Parathyroid adenoma (tissue), 2 donors: Measurements from ENCODE around the gene NME9.

Experiments used
- H2AFZ ChIP-seq: fragments of 300-600 bp; sonication (generic); one replicate; pipeline ENCODE4 v1.7.0; 2017; ENCODE audit warnings: antibody characterized with exemption, mild to moderate bottlenecking
- H3K27ac ChIP-seq: fragments of 300-600 bp; sonication (generic); one replicate; pipeline ENCODE4 v1.7.0; 2017
- H3K27me3 ChIP-seq: fragments of 300-600 bp; sonication (generic); one replicate; pipeline ENCODE4 v1.7.0; 2017; ENCODE audit warnings: low read length; ENCODE audit not compliant: control insufficient read depth, insufficient read depth
- H3K36me3 ChIP-seq: fragments of 300-600 bp; sonication (generic); one replicate; pipeline ENCODE4 v1.7.0; 2017; ENCODE audit warnings: low read length; ENCODE audit not compliant: control insufficient read depth, insufficient read depth
- H3K4me1 ChIP-seq: fragments of 300-600 bp; sonication (generic); one replicate; pipeline ENCODE4 v1.7.0; 2017; ENCODE audit warnings: control low read depth
- H3K4me2 ChIP-seq: fragments of 300-600 bp; sonication (generic); one replicate; pipeline ENCODE4 v1.7.0; 2017; ENCODE audit warnings: low read length
- H3K4me3 ChIP-seq: fragments of 300-600 bp; sonication (generic); one replicate; pipeline ENCODE4 v1.7.0; 2017; ENCODE audit warnings: low read depth, low read length
- H3K79me2 ChIP-seq: fragments of 300-600 bp; sonication (generic); one replicate; pipeline ENCODE4 v1.7.0; 2017; ENCODE audit warnings: control low read depth
- H3K9ac ChIP-seq: fragments of 300-600 bp; sonication (generic); one replicate; pipeline ENCODE4 v1.7.0; 2017; ENCODE audit warnings: mild to moderate bottlenecking
- H3K9me3 ChIP-seq: fragments of 300-600 bp; sonication (generic); one replicate; pipeline ENCODE4 v1.7.0; 2017; ENCODE audit warnings: low read length; ENCODE audit not compliant: control insufficient read depth
- TF ChIP-seq, protein P1 (sequence below): fragments of 300-600 bp; sonication (generic); IDR thresholded peaks from one replicate; pipeline ENCODE4 v1.7.0; 2017; ENCODE audit warnings: antibody characterized with exemption, mild to moderate bottlenecking
- donor health status: primary hyperparathyroidism.

The NME9 gene

DNA sequence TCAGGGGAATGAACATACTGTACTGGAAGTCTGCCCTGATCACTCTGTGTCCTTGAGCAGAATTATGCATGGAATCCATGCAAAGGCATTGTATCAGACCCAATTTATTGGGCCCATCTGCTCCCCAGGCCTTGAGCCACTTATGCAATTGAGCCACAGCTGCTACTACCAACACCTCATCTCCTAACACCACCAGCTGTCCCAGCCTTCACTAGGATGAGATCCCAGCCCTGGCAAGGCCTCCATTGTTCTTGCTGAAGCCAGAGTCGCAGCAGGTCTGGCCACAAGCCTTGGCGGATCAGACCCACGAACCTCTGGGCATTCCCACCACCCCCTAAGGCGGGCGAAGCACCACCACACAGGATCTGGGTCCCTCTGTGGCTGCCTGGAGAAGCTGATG is 9.2 kb upstream of the NME9 start:
- no peak overlapping the region for H3K27ac ChIP-seq
- no peaks in the 10 kb centered on the region for H3K79me2 ChIP-seq
- H3K27me3 ChIP-seq, result no peaks in the 10 kb centered on the region
- H2AFZ ChIP-seq, result no peak overlapping the region
- TF ChIP-seq, protein P1, sequence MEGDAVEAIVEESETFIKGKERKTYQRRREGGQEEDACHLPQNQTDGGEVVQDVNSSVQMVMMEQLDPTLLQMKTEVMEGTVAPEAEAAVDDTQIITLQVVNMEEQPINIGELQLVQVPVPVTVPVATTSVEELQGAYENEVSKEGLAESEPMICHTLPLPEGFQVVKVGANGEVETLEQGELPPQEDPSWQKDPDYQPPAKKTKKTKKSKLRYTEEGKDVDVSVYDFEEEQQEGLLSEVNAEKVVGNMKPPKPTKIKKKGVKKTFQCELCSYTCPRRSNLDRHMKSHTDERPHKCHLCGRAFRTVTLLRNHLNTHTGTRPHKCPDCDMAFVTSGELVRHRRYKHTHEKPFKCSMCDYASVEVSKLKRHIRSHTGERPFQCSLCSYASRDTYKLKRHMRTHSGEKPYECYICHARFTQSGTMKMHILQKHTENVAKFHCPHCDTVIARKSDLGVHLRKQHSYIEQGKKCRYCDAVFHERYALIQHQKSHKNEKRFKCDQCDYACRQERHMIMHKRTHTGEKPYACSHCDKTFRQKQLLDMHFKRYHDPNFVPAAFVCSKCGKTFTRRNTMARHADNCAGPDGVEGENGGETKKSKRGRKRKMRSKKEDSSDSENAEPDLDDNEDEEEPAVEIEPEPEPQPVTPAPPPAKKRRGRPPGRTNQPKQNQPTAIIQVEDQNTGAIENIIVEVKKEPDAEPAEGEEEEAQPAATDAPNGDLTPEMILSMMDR, result no peak
- no peak overlapping the region for H3K4me3 ChIP-seq
- H3K4me2 ChIP-seq, result no peak overlapping the region
- no peaks in the 10 kb centered on the region for H3K36me3 ChIP-seq
- no peak overlapping the region for H3K9ac ChIP-seq
- H3K9me3 ChIP-seq, result no peaks in the 10 kb centered on the region
- H3K4me1 ChIP-seq, result peaks cover 12% of the 10 kb centered on the region

DNA sequence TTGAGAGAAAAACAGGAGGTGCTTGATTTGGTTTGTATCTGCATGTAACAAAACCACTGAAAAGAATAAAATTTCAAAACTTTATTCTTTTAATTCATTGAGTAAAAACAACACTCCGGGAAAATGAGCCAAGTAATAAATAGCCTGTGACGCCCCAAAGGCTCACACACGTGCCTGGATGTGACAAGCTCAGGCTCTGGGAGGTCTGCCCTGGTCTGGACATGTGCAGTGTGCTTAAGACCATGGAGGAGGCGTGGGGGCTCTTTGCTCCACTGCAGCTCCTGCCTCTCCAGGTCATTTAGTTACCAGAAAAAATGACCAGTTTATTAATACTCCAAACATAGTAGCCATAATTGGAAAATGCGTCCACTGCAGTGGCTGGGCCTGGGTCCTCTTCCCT is 8.6 kb upstream of the NME9 start:
- Histone ChIP-seq H3K4me2 (no peak overlapping the region), H3K79me2 (no peaks in the 10 kb centered on the region), H3K27ac (no peak overlapping the region), H2AFZ (peak overlapping the region; percentile 3), H3K9ac (no peak overlapping the region), H3K4me3 (no peak overlapping the region), H3K4me1 (peaks cover 12% of the 10 kb centered on the region), H3K9me3 (no peaks in the 10 kb centered on the region), H3K36me3 (no peaks in the 10 kb centered on the region), H3K27me3 (no peaks in the 10 kb centered on the region)
- TF ChIP-seq, protein P1, result no peak

DNA sequence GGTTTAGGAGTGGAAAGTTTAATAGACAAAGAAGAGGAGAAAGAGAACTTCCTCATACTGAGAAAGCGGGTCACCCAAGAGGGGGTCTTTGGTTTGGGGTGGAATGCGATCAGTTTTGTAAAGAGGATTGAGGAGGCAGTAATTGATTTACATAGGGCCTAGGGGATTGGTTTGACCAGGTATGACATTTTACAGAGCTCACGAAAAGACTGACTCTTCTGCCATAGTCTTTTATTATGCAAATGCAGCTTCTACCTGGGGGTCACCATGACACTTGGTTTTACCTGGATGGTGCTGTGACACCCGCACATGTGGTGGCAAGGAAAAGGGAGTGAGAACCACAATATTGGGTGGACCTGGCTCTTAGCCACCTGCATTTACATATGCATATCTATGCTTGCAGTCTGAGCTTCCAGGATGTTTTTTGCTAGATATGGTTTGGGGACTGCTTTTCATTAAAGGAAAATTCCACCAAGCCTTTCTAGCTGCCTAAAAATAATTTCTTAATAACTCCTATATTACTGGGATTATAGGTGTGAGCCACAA is 6.9 kb upstream of the NME9 start:
- Histone ChIP-seq H3K36me3 (no peaks in the 10 kb centered on the region), H3K27ac (no peak overlapping the region), H3K4me2 (no peak overlapping the region), H3K9me3 (no peaks in the 10 kb centered on the region), H3K4me3 (no peak overlapping the region), H3K9ac (no peak overlapping the region), H3K79me2 (no peaks in the 10 kb centered on the region), H2AFZ (no peak overlapping the region), H3K4me1 (peaks cover 12% of the 10 kb centered on the region), H3K27me3 (no peaks in the 10 kb centered on the region)
- TF ChIP-seq, protein P1, result no peak

DNA sequence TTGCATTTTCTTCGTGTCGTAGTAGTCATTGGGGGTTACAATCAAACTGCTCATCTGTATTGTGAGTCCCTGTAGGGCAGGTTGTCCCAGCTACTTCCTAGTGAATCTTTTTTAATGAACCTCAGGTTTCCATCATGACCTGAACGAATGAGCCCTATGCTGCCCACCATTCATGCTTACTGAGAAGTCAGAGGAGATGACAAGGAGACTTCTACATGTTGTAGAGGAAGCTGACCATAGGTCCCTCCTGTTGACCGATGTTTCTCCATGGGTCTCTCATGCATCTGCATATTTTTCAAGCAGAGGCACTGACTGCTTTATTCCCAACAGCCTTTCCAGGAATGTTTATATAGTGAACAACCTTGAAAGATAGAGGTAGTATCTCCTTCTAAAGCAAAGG is 5.0 kb upstream of the NME9 start:
- H3K4me2 ChIP-seq, result no peak overlapping the region
- H3K4me1 ChIP-seq, result peaks cover 12% of the 10 kb centered on the region
- no peak overlapping the region for H3K4me3 ChIP-seq
- no peak overlapping the region for H3K9ac ChIP-seq
- H3K27me3 ChIP-seq, result no peaks in the 10 kb centered on the region
- H3K36me3 ChIP-seq, result no peaks in the 10 kb centered on the region
- no peaks in the 10 kb centered on the region for H3K79me2 ChIP-seq
- H2AFZ ChIP-seq, result no peak overlapping the region
- H3K27ac ChIP-seq, result no peak overlapping the region
- H3K9me3 ChIP-seq, result no peaks in the 10 kb centered on the region
- TF ChIP-seq, protein P1, result no peak

DNA sequence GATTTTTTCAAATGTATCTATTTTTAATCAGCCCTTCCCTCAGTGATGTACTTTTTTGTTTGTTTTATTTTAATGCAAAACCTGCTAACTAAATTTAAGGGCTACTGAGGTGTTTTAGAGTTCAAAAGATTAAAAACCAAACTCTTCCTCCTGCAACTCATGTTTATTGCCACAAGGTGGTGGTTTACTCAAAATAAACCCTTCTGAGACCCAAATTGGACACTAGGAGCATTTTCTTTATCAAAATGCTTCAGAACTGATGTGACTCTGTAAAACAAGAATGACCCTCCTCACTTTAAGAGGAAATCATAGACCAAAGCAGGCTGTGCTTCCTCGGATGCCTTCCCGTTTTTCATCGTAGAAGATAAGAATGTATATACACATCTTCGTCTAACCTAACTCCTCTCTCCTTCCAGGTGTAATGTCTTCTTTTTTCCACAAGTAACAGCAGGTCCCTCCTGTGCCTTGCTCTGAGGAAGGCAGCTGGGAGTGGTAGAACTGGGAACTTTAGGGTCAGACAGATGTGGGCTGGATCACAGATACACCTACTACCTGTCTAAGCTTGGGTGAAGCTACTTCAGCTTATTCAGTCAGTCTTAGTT is 2.9 kb upstream of the NME9 start:
- TF ChIP-seq, protein P1, result peak; percentile 61
- Histone ChIP-seq H3K27ac (no peak overlapping the region), H3K79me2 (no peaks in the 10 kb centered on the region), H2AFZ (peak overlapping the region; percentile 35), H3K36me3 (no peaks in the 10 kb centered on the region), H3K4me1 (peaks cover 2% of the 10 kb centered on the region), H3K4me3 (no peak overlapping the region), H3K27me3 (no peaks in the 10 kb centered on the region), H3K9ac (no peak overlapping the region), H3K4me2 (no peak overlapping the region), H3K9me3 (no peaks in the 10 kb centered on the region)
